GM13977 (cell line): ENCODE measurements around the gene ISCU.

Experiments used
- DNase-seq: peaks from one replicate; pipeline ENCODE4 v3.0.0; 2012; ENCODE audit warnings: low spot score
- CTCF ChIP-seq: IDR thresholded peaks from 2 replicates; pipeline ENCODE4 v1.5.1; 2012; ENCODE audit warnings: mild to moderate bottlenecking, control low read depth; ENCODE audit not compliant: insufficient read depth; ENCODE audit errors: extremely low read depth, missing control alignments
- in situ Hi-C: fragments of 300-500 bp; cut with MboI; formaldehyde crosslinking; loops from one replicate; pipeline ENCODE4 v1.12.0; 2022; ENCODE audit warnings: low sequenced_read_pairs, low pct_unique_long_range_greater_than_20kb, mixed read lengths, inconsistent platforms; ENCODE audit not compliant: unreplicated experiment

ISCU gene

GRCh38 chr12:108562348-108563135 lies at the start of gene ISCU:
Gene ISCU, plus strand, starts transcription at chr12:108562596. Its CDS starts 27 bp downstream, at chr12:108562623.
- no peak for TF ChIP-seq CTCF
- in situ Hi-C loops: loop anchor here (5.0 kb wide), 1 partner anchor 240 kb away; no protein-coding TSS in a partner anchor
- peak; percentile 96 for DNase-seq

GRCh38 chr12:108514468-108514972 lies 47.9 kb upstream of the ISCU start:
- no peak for TF ChIP-seq CTCF
- no peak for DNase-seq
- in situ Hi-C loops: no loop called here

DNA sequence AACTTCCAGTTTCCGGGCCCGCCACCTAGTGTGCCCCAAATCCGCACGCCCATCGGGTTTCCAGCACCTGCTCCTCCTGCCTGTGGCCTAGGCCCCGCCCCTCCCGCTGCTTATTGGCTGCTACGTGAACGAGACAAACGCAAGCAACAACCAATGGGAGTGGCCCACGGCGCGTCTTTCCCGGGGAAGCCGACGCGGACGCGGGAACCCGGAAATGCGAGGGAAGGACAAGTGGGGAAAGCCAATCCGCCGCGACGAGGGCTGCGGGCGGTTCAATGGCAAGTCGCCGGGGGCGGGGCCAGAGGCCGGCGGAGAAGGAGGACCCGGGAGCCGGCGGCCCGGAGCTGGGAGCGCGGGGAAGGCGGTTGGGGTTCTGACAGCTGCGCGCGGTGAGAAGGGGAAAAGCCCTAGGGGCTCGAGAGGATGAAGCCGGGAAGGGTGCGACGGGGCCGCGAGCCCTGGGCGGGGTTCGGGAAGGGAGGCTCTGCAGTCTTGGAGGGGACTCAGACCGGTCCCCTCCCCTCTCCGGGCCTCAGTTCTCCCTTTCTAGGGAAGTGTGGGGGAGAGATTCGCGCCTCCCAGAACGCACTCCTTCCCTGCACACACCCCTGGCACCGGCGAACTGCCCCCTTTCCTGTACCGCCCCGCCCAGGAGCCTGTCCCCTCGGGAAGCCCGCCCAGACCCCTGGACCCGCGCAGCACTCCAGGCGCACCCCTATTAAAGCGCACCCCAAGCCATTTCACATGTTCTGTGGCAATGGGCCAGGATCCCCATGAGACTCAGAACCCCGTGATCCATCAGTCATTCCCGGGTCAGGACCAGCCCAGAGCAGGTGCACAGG lies 47.2 kb upstream of the ISCU start, which contains the start of gene FICD:
Gene FICD, plus strand, starts transcription at position 305 of the 842 bp plus-strand sequence. CDS start 1,696 bp downstream, outside the sequence.
- in situ Hi-C loops: no loop called here
- DNase-seq: peak; percentile 96
- TF ChIP-seq CTCF: no peak

GRCh38 chr12:108515916-108516315 lies 46.5 kb upstream of the ISCU start:
- in situ Hi-C loops: no loop called here
- no peak for DNase-seq
- TF ChIP-seq CTCF: no peak

GRCh38 chr12:108516511-108517275 lies 45.7 kb upstream of the ISCU start:
- TF ChIP-seq CTCF: no peak
- in situ Hi-C loops: no loop called here
- no peak for DNase-seq
